HS-27A (cell line): ENCODE data around the gene MAPKAPK2.

Experiments used
- DNase-seq: peaks from one replicate; pipeline ENCODE4 v3.0.0-alpha.2; 2012; ENCODE audit warnings: low read depth, missing footprints

Gene MAPKAPK2

DNA sequence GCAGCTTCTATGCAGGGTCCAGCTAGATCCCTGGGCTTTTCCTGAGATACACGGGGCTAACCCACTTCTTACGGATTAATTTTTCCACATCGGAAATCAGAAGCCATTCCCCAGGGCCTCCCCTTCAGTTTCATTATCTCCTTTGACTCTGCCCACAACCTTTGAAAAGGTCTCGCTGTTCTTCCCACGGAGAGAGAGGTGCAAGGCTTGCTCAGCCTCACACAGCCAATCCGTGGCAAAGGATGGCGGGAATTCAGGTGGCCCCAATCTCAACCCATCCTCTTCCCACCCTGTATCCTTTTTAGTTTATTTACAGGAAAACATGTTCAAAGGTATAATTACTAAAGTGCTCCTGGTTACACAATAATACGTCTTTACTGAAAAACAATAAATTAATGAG lies 702 bp upstream of the MAPKAPK2 start:
- DNase-seq: no peak

DNA sequence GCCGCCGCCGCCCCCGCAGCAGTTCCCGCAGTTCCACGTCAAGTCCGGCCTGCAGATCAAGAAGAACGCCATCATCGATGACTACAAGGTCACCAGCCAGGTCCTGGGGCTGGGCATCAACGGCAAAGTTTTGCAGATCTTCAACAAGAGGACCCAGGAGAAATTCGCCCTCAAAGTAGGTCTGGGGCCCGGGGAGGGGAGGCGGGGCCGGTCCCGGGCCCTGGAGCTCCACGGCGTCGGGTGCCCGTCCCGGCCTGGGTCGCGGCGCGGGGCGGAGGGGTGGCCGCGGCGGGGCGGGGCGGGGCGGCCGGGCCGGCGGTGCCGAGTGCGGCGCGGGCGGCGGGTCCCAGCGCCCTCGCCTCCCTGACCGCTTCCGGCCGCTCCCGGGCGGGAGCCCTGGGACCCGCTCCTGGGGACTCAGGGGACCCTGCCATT lies 646 bp downstream of the MAPKAPK2 start:
- no peak for DNase-seq

GRCh38 chr1:206685769-206686477 lies 1.2 kb downstream of the MAPKAPK2 start:
- DNase-seq: peak; percentile 61

- no peak for DNase-seq
Measured at GRCh38 chr1:206686478-206687249, 2.0 kb downstream of the MAPKAPK2 start.

GRCh38 chr1:206687251-206687914 lies 2.7 kb downstream of the MAPKAPK2 start:
- no peak for DNase-seq

DNA sequence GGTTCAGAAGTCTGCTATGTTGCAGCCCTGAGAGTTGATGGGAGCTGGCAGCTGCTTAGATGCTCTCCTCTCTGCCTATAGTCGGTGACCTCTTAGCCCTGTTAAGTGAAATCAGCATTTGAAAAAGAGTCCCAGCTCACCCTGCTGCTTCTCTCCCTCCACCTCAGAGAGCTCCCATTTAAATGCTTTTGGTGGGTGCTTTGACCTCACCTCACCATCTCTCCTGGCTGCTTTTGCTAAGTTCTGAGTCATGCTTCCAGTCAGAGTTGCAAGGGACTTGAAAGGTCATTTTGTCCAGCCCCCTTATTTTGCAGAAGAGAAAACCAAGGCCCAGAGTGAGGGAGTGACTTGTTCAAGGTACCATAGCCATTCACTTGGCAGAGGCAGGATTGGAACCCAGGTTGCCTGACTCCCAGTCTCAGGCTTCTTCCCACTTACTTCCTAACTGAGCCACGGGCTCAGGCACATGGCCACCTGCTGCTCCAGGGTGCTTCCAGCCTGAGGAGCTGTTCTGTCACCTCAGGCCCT lies 3.3 kb downstream of the MAPKAPK2 start:
- no peak for DNase-seq

DNA sequence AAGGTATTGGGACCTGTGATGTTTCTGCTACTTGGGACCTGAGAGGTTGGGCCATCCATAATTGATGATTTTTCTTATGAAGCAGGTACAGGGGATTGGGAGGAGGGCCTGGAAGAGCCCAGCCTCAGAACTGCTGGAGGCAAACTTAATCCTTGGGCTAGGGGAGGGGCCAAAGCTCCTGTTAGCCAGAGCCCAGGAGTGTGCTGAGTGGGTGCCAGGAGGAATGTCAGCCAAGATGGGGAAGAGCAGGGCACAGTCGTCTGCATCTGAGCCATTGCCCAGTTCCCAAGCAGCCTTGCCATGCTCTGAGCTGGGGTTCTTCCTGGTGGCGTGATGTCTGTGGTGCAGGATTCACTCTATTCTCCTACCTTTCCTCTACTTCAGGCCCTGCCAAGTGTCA lies 5.8 kb downstream of the MAPKAPK2 start:
- DNase-seq: no peak

- DNase-seq: no peak
Measured at GRCh38 chr1:206691604-206692003, 6.9 kb downstream of the MAPKAPK2 start.

DNA sequence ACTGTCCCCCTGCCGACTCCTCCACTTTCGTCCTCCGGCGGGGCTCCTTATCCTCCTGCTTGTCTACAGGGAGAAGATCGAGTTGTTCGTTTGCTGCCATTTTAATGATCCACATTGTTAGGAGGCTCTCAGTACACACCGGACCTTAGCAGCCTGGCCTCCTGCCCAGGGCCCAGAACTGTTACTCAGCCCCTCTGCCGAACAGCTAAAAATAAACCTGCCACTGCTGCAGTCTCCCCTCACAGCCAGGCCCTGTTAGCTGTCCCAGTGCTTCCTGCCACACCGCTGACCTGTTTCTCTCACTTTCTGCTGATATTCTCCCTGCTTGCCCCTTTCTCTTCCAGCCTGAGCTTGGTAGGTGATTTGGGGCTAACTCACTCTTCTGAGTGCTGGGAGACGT lies 8.3 kb downstream of the MAPKAPK2 start:
- no peak for DNase-seq

DNA sequence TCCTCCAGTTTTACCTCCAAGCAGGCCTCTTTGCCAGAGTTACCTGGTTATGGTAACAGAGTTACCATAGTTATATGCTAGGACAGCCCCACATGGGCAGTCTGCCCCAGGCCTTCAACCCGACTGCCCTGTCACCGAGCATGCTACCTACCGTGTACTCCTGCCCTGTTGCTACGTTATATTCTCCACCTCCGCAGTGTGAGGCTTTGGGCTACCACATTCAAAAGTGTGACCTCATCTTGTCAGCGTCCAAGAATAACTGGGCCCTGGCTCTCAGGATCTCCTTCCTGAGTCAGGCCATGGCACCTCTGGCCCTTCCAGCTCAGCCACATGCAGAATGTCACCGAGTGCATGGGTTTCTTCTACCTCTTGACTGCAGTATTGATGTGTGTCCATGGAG lies 8.9 kb downstream of the MAPKAPK2 start:
- DNase-seq: no peak

- DNase-seq: no peak
Measured at GRCh38 chr1:206694171-206695124, 9.7 kb downstream of the MAPKAPK2 start.

GRCh38 chr1:206695733-206696132 lies 11.0 kb downstream of the MAPKAPK2 start:
- DNase-seq: no peak

DNA sequence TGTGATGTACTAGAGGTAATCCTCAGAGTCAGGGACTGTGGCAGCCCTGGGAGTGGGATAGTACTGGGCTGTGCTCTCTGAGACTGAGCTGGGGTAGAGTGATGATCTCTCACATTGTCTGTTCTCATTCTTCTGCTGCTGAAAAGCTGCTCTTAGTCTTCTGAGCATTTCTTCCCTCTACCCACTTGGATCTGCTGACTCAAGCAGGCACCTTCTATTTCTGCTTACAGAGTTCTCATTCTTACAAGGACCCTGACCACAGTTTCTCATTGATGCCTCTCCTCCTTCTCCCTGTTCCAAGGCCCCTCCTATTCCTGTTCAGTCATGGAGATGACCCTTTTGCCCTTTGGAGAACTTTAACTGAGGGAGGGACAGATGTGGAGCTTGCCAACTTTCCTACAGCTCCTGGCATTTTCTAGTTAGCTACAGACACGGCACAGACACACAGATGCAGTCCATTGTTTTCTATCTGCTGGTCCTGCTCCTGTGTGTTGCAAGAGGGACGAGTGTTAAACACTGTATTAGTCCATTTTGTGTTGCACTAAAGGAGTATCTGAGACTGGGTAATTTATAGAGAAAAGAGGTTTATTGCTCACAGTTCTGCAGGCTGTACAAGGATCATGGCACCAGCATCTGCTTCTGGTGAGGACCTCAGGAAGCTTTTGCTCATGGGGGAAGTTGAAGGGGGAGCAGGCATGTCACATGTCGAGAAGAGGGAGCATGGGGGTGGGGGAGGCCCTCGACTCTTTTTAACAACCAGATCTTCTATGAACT lies 12.3 kb downstream of the MAPKAPK2 start:
- no peak for DNase-seq

DNA sequence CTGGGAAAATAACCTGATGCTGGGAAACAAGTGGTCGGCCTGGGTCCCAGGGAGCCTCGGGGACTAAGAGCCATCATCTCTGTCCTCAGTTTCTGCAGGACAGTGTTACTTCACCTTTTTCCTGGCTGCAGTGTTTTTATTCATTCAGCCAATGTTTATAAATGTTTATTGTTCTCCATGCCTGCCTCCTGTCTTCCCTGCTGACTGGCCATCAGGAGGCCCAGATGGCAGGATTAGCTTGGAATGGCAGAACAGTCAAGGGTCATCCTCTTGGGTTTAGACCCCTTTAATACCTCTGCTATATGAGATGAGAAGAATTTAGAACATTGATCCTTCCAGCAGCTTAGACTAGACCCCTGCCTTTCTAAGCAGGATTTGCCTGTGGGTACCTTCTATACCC lies 13.3 kb downstream of the MAPKAPK2 start:
- DNase-seq: no peak

- no peak for DNase-seq
Measured at GRCh38 chr1:206699000-206699586, 14.4 kb downstream of the MAPKAPK2 start.

DNA sequence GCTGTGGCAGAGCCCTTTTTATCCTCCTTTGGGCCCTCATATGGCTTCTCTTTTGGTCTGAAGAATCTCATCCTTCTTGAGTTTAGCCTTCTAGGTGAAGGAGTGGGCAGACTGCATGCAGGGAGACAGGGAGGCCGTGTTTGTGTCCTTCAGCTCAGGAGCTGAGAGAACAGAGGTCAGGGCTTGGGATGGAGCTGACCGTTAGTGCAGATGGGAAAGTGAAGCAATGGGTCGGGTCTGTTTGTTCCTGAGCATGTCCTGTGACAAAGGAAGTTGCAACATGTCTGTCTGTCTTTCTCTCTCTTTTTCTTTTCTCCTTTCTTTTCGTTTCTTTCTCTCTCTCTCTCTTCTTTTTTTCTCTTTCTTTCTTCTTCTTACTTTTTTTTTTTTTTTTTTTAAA lies 14.9 kb downstream of the MAPKAPK2 start:
- DNase-seq: no peak

DNA sequence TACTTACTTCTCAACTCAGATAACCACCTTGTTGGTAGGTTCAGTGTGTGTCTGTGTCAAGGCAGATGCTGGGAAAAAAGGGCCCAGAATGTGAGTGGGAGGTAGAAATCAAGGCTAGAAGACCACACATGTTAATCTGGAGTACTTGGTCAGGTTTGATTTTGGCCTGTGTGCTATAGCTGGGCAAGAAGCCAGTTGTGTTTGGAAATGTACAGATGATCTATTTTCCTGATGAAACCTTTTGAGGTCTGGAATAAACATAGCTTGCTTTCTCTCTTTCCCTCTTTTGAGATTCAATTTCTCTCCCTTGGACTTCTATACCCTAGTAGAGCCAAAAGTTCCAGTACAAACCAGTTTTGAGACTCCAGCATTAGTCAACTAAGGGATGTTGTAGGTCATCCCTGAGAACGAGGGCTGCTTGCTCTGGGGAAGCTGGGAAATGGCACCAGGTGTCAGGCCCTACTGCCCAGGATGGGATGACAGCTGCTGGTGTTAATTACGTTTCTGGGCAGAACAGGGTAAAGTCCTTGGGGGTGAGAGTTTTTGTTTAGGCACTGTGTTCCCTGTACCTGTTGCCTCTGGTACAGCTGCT lies 15.8 kb downstream of the MAPKAPK2 start:
- DNase-seq: no peak

GRCh38 chr1:206702260-206702659 lies 17.6 kb downstream of the MAPKAPK2 start:
- no peak for DNase-seq

DNA sequence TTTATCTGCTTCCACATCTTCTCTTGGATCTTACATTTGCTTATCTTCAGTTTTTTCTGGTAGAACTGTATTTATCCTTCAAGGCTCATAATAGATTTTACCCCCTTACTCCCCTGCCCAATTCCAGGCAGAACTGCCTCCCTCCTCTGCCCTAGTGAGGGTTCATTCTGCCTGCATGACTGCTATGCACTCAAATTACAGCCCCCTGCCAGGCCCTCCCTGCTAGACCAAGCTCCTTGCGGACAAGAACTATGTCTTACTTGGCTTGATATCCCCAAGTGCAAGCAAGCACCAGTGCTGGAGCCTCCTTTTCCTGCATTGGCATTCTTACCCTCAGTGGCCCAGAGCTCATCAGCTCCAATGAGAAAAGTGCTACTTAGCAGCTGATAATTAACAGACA lies 18.1 kb downstream of the MAPKAPK2 start:
- no peak for DNase-seq

GRCh38 chr1:206703661-206704060 lies 19.0 kb downstream of the MAPKAPK2 start:
- no peak for DNase-seq
